HEK293T (cell line): ENCODE results near the gene MED23.

Experiments used
- ARNT ChIP-seq: fragments of 450-650 bp; IDR thresholded peaks from 2 replicates; pipeline ENCODE4 v1.6.1; 2017; ENCODE audit warnings: mild to moderate bottlenecking
- CTBP1 ChIP-seq: fragments of 450-650 bp; IDR thresholded peaks from 2 replicates; pipeline ENCODE4 v1.6.1; 2016; ENCODE audit warnings: borderline replicate concordance
- ELF4 ChIP-seq: fragments of 450-650 bp; IDR thresholded peaks from 2 replicates; pipeline ENCODE4 v1.6.1; 2017; ENCODE audit warnings: antibody characterized with exemption
- FOXA1 ChIP-seq: fragments of 450-650 bp; IDR thresholded peaks from 2 replicates; pipeline ENCODE4 v1.6.1; 2016; ENCODE audit warnings: mild to moderate bottlenecking
- FOXM1 ChIP-seq: fragments of 450-650 bp; IDR thresholded peaks from 2 replicates; pipeline ENCODE4 v1.6.1; 2017; ENCODE audit warnings: mild to moderate bottlenecking, borderline replicate concordance
- L3MBTL2 ChIP-seq: fragments of 450-650 bp; conservative IDR thresholded peaks from 2 replicates; pipeline ENCODE4 v1.6.1; 2016; ENCODE audit warnings: mild to moderate bottlenecking
- NFRKB ChIP-seq: fragments of 450-650 bp; IDR thresholded peaks from 2 replicates; pipeline ENCODE4 v1.6.1; 2016; ENCODE audit warnings: mild to moderate bottlenecking, moderate library complexity
- PKNOX1 ChIP-seq: fragments of 450-650 bp; IDR thresholded peaks from 2 replicates; pipeline ENCODE4 v1.6.1; 2016
- SP1 ChIP-seq: fragments of 450-650 bp; IDR thresholded peaks from 2 replicates; pipeline ENCODE4 v1.6.1; 2017
- SUZ12 ChIP-seq: fragments of 450-650 bp; IDR thresholded peaks from 2 replicates; pipeline ENCODE4 v1.6.1; 2016; ENCODE audit warnings: mild to moderate bottlenecking
- ZNF384 ChIP-seq: fragments of 450-650 bp; IDR thresholded peaks from 2 replicates; pipeline ENCODE4 v1.6.1; 2016

GRCh38 chr6:131572686-131573415 lies 55.2 kb downstream of the MED23 start, which contains the start of gene ARG1:
- TF ChIP-seq FOXM1 (no peak), L3MBTL2 (no peak), ARNT (no peak), PKNOX1 (no peak), ELF4 (no peak), ZNF384 (no peak), NFRKB (no peak), SUZ12 (no peak), CTBP1 (no peak), FOXA1 (no peak), SP1 (no peak)
